Measurements from ENCODE around the gene CNOT4. TPM values are rescaled to one million over a fixed set of nuclear protein-coding genes. Genes with fewer than 3 reads are reported as not detected.

The CNOT4 gene
- total and polyA plus RNA-seq, 12 donors: 8.7 to 28.1 (median 16.8) TPM

- 90 to 93% (median 92%) methylated on average over 4 of the region's 4 CpGs for WGBS, 4 donors
- H3K27me3 ChIP-seq: no peaks in the 10 kb centered on the region
These were observed 49.8 kb downstream of the CNOT4 start for GRCh38 chr7:135459951-135460567.

DNA sequence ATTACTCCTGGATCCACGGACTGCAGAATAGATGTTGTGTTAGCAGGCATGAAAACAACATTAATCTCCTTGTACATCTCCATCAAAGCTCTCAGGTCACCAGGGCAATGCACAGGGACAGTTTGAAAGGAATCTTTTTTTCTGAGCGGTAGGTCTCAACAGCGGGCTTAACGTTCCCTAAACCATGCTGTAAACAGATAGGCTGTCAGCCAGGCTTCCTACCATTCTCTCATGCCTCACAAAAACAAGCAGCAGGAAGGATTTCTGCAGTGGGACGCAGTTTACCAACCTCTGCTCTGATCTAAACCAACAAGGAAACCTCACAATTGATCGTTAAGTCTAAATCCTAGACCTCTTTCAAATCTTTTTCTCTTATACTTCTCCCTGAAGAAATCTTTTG, 50.8 kb downstream of the CNOT4 start:
- 63 to 76% (median 73%) methylated on average over 6 of the region's 6 CpGs for WGBS, 4 donors
- intact Hi-C loops (cut with DNase I): no loop called here
- Histone ChIP-seq H3K27ac (no peak overlapping the region), H3K36me3 (replicated peaks in 1 of 2) (no peaks in the 10 kb centered on the region), H3K4me1 (replicated peaks in 1 of 2) (no peaks in the 10 kb centered on the region), H3K9me3 (replicated peaks in 1 of 3) (no peaks in the 10 kb centered on the region), H3K27me3 (no peaks in the 10 kb centered on the region), H3K4me3 (no peak overlapping the region)
- no peak for DNase-seq
- TF ChIP-seq, protein P1, sequence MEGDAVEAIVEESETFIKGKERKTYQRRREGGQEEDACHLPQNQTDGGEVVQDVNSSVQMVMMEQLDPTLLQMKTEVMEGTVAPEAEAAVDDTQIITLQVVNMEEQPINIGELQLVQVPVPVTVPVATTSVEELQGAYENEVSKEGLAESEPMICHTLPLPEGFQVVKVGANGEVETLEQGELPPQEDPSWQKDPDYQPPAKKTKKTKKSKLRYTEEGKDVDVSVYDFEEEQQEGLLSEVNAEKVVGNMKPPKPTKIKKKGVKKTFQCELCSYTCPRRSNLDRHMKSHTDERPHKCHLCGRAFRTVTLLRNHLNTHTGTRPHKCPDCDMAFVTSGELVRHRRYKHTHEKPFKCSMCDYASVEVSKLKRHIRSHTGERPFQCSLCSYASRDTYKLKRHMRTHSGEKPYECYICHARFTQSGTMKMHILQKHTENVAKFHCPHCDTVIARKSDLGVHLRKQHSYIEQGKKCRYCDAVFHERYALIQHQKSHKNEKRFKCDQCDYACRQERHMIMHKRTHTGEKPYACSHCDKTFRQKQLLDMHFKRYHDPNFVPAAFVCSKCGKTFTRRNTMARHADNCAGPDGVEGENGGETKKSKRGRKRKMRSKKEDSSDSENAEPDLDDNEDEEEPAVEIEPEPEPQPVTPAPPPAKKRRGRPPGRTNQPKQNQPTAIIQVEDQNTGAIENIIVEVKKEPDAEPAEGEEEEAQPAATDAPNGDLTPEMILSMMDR (IDR thresholded peaks at IDR 0.05): no peak
- TF ChIP-seq POLR2A (IDR thresholded peaks at IDR 0.05): no peak

More at GRCh38 chr7:135459951-135460567, 49.8 kb downstream of the CNOT4 start:
- TF ChIP-seq, protein P1 (IDR thresholded peaks at IDR 0.05): no peak
- TF ChIP-seq POLR2A (IDR thresholded peaks at IDR 0.05): no peak
- DNase-seq: no peak
- intact Hi-C loops (cut with DNase I): no loop called here
- H3K9me3 ChIP-seq (replicated peaks in 1 of 3): no peaks in the 10 kb centered on the region
- no peak overlapping the region for H3K4me3 ChIP-seq
- H3K4me1 ChIP-seq (replicated peaks in 1 of 2): no peaks in the 10 kb centered on the region
- H3K36me3 ChIP-seq (replicated peaks in 1 of 2): no peaks in the 10 kb centered on the region
- H3K27ac ChIP-seq: no peak overlapping the region

- TF ChIP-seq POLR2A (IDR thresholded peaks at IDR 0.05): no peak
- TF ChIP-seq, protein P1 (IDR thresholded peaks at IDR 0.05): no peak
- Histone ChIP-seq H3K36me3 (replicated peaks in 1 of 2) (no peaks in the 10 kb centered on the region), H3K27ac (no peak overlapping the region), H3K4me1 (replicated peaks in 1 of 2) (no peaks in the 10 kb centered on the region), H3K9me3 (replicated peaks in 1 of 3) (no peaks in the 10 kb centered on the region), H3K4me3 (no peak overlapping the region), H3K27me3 (no peaks in the 10 kb centered on the region)
- no peak for DNase-seq
- intact Hi-C loops (cut with DNase I): no loop called here
- 86 to 94% (median 89%) methylated on average over 3 of the region's 3 CpGs for WGBS, 4 donors
These were observed 55.8 kb downstream of the CNOT4 start for GRCh38 chr7:135454060-135454459.

DNA sequence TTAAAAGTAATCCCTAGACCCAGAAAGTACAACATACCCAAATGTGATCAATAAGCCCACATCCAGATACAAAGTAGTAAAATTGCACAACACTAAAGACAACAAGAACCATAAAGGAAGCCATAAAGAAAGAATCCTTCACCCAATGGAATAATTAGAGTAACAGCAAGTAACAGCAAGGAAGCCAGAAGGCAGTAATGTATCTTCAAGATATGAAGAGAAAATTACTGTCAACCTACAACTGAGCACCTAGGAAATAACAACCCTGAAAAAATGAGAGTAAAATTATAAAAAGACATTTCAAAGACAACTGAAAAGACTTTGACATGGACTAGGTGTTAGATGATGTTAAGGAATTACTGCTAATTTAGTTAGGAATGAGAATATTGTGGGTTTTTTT, 60.5 kb downstream of the CNOT4 start:
- DNase-seq: no peak
- H3K4me1 ChIP-seq (replicated peaks in 1 of 2): peaks cover 4 to 19% of the 10 kb centered on the region in 2 donors
- no peak overlapping the region for H3K27ac ChIP-seq
- intact Hi-C loops (cut with DNase I): no loop called here
- H3K9me3 ChIP-seq (replicated peaks in 1 of 3): no peaks in the 10 kb centered on the region
- no peaks in the 10 kb centered on the region for H3K27me3 ChIP-seq
- TF ChIP-seq POLR2A (IDR thresholded peaks at IDR 0.05): no peak
- TF ChIP-seq, protein P1 (IDR thresholded peaks at IDR 0.05): no peak
- H3K4me3 ChIP-seq: no peak overlapping the region
- no peaks in the 10 kb centered on the region for H3K36me3 ChIP-seq (replicated peaks in 1 of 2)

All from adrenal gland (tissue), 12 donors.